HK-2 (cell line): ENCODE data around the gene ATP5ME.
"Not testable (repeated sequence)": the region's sequence is repeated elsewhere in the genome, so short reads cannot be mapped to it uniquely, and the experiment has no call there.

Experiments
- DNase-seq: peaks from one replicate; pipeline ENCODE4 v3.0.0-alpha.2; 2018; ENCODE audit not compliant: unreplicated experiment

The ATP5ME gene

DNA sequence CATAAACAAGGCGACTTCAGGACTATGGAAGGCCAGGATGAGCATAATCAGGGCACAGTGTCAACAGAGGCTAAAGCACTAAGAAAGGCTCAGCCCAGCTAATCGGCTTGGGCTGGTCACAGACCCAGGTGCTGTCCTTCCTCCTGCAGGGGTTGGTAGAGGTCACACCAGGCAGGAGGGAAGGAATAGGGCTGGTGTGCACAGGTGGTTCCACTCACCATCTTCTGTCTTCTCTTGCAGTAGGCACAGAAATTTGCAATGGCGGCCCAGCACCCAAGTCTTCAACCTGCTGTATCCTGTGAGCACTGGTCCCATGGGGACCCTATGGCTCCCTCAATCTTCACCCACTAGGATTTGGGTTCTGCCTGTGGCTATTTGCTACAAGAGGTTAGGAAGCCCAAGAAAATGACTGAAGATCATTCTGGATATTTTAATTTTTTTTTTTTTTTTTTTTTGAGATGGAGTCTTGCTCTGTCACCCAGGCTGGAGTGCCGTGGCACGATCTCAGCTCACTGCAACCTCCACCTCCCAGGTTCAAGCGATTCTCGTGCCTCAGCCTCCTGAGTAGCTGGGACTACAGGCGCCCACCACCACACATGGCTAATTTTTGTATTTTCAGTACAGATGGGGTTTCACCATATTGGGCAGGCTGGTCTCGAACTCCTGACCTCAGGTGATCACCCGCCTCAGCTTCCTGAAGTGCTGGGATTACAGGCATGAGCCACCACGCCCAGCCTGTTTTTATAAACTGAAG lies 4.1 kb downstream of the ATP5ME start:
- not testable (repeated sequence) for DNase-seq

DNA sequence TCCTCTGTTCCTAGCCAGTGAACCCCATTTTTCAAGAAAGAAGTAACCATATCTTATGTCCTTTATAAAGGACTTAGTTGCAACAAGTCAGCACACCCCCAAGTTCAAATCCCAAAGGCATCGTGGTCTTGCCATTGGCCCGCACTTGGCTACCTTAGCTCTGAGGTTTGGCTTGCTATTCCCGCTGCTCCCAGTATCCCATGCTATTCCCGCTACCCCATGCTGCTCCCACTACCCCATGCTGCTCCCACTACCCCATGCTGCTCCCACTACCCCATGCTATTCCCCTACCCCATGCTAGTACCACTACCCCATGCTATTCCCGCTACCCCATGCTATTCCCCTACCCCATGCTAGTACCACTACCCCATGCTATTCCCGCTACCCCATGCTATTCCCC lies 5.9 kb downstream of the ATP5ME start:
- not testable (repeated sequence) for DNase-seq

- no peak for DNase-seq
Observed at GRCh38 chr4:667545-667925, 6.5 kb downstream of the ATP5ME start.

- no peak for DNase-seq
Observed at GRCh38 chr4:666822-667544, 7.1 kb downstream of the ATP5ME start.

GRCh38 chr4:666436-666810 lies 7.7 kb downstream of the ATP5ME start:
- DNase-seq, result no peak

- no peak for DNase-seq
Observed at GRCh38 chr4:665751-666435, 8.2 kb downstream of the ATP5ME start.

DNA sequence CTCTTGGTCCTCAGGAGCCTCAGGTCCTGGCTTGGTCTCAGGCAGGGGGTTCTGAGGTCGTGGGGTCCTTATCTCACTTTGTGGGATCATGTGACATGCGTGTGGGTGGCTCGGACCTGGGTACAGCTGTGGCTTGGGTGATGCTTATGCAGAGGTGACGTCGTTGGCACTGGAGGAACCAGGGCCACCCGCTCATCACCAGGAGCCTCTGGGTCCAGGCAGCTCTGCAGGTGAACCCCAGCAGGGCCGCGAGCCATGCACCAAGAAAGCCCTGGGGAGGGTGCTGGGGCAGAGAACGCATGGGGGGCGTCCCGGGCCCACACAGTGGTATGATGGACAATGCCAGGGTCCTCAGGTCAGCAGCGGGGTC lies 8.7 kb downstream of the ATP5ME start:
- DNase-seq, result no peak

- DNase-seq, result no peak
Observed at GRCh38 chr4:664713-665231, 9.3 kb downstream of the ATP5ME start.

- DNase-seq, result no peak
Observed at GRCh38 chr4:663438-664428, 10.3 kb downstream of the ATP5ME start.

GRCh38 chr4:663046-663437 lies 11.0 kb downstream of the ATP5ME start:
- DNase-seq, result no peak

- DNase-seq, result no peak
Observed at GRCh38 chr4:661881-662761, 12.0 kb downstream of the ATP5ME start.

GRCh38 chr4:661231-661630 lies 12.8 kb downstream of the ATP5ME start:
- DNase-seq, result no peak

DNA sequence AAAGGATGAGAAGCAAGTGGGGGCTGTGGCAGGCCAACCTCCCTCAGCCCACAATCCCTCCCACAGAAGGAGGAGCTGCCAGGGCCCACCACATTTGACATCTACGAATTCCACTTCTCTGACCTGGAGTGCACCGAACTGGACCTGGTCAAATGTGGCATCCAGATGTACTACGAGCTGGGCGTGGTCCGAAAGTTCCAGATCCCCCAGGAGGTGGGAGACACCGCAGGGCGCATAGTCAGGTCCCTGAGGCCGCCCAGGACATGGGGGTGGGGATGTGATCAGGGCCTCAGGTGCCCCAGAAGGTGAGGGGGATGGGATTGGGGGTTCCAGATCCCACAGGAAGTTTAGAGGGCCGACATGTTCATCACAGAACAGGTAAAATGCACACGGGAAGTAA lies 13.7 kb downstream of the ATP5ME start:
- DNase-seq, result no peak

DNA sequence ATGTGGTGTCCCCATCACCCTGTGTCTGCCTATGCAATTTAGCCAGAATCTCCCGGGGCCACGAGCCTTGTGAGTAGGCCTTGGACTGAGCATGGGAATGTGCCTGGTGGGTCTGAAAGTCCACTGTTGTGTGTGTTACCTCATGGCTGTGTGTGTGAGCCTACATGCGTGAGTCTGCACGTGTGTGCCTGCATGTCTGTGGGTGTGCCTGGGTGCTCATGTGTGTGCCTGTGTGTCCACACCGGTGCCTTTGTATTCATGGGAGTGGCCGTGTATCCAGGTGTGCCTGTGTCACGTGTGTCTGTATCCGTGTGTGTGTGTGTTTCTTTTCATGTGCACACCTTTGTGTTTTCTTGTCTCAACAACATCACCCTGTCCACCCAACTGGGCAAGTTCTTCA lies 14.2 kb downstream of the ATP5ME start:
- DNase-seq, result no peak

DNA sequence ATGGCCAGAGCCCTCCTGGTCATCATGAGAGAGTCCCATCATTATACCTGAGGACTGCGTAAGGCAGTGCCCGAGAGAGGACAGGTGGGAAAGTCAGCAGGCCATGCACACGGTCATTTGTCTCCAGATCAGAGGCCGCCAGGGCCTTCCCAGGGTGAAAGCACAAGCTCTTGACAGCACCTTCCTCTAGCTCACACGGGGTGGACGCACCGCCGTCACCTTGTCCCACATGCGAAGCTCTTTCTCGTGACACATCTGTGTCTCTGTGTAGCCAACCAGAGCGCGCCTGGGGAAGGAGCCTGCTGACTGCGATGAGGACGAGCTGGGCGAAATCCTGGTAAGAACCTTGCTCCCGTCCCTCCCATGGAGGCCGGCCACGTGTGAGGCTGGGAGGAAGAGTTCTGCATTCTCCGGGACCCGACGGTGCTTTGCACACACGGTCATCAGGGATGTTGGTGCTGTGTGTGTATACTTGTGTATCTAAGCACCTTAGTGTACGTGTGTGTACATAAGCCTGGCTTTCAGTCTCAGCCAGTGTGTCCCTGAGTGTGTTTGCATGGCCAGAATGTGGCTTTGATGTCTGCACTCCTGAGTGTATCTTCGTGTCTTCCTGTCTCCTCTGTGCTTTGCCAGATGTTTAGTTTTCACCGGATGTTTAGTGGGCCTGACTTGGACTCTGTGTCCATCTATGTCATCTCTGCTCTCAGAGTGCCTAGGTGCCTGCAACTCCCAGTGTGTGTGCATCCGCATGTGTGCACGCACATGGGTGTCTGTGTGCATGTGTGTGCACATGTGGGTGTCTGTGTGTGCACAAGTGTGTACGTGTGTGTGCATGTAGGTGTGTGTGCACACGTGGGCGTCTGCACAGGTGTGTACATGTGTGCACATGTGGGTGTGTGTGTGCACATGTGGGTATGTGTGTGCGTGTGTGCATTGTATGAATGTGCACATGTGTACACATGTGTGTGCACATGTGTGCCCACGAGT lies 15.1 kb downstream of the ATP5ME start:
- no peak for DNase-seq

GRCh38 chr4:657834-658667 lies 16.0 kb downstream of the ATP5ME start:
- no peak for DNase-seq

DNA sequence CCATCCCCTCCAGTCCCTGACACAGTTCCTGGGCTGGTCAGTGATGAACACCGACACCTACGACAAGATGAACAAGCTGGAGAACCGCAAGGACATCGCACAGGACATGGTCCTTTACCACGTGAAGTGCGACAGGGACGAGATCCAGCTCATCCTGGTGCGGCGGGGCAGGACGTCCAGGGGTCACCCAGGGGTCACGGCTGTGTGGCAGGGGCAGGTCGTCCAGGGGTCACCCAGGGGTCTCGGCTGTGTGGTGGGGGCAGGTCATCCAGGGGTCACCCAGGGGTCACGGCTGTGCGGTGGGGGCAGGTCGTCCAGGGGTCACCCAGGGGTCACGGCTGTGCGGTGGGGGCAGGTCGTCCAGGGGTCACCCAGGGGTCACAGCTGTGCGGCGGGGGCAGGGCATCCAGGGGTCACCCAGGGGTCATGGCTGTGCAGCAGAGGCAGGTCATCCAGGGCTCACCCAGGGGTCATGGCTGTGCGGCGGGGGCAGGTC lies 16.7 kb downstream of the ATP5ME start:
- DNase-seq, result no peak
